GM23338 (cell line): ENCODE results near the gene LTBP4. TPM values are rescaled to one million over a fixed set of nuclear protein-coding genes. Genes with fewer than 3 reads are reported as not detected.

Experiments used
- ATAC-seq: fragments of 200-7000 bp; cut with Tn5 transposase; 3 replicates; pipeline ENCODE4 v1.9.1; 2020
- DNase-seq: peaks from one replicate; pipeline ENCODE4 v3.0.0-alpha.2; 2015; ENCODE audit warnings: low spot score
- H2AFZ ChIP-seq: fragments of 200-600 bp; sonication (generic); 2 replicates; pipeline ENCODE4 v1.8.0; 2016; ENCODE audit warnings: antibody characterized with exemption, mild to moderate bottlenecking, moderate library complexity
- H3F3A ChIP-seq: fragments of 200-600 bp; sonication (generic); replicated peaks from 2 replicates; pipeline ENCODE4 v1.8.0; 2017; ENCODE audit warnings: antibody characterized with exemption, mixed run types, low read depth
- H3K27ac ChIP-seq: fragments of 200-600 bp; sonication (generic); 2 replicates; pipeline ENCODE4 v1.6.1; 2016; ENCODE audit warnings: low read depth
- H3K27me3 ChIP-seq: fragments of 200-600 bp; sonication (generic); 2 replicates; pipeline ENCODE4 v1.8.0; 2016; ENCODE audit warnings: mild to moderate bottlenecking, mixed run types, moderate library complexity; ENCODE audit not compliant: insufficient read depth
- H3K36me3 ChIP-seq: fragments of 200-600 bp; sonication (generic); 2 replicates; pipeline ENCODE4 v1.8.0; 2016; ENCODE audit warnings: mild to moderate bottlenecking; ENCODE audit not compliant: insufficient read depth
- H3K4me1 ChIP-seq: fragments of 200-600 bp; sonication (generic); 2 replicates; pipeline ENCODE4 v1.8.0; 2016; ENCODE audit warnings: mild to moderate bottlenecking, moderate library complexity; ENCODE audit not compliant: insufficient read depth
- H3K4me2 ChIP-seq: fragments of 200-600 bp; sonication (generic); 2 replicates; pipeline ENCODE4 v1.7.1; 2017; ENCODE audit warnings: mixed run types
- H3K4me3 ChIP-seq: fragments of 200-600 bp; sonication (generic); 2 replicates; pipeline ENCODE4 v1.6.1; 2016; ENCODE audit warnings: mixed run types
- H3K79me2 ChIP-seq: fragments of 200-600 bp; sonication (generic); replicated peaks from 2 replicates; pipeline ENCODE4 v1.8.0; 2017; ENCODE audit warnings: mild to moderate bottlenecking; ENCODE audit not compliant: insufficient read depth
- H3K9me2 ChIP-seq: fragments of 200-600 bp; sonication (generic); 2 replicates; pipeline ENCODE4 v1.8.0; 2017; ENCODE audit not compliant: insufficient read depth
- H4K20me1 ChIP-seq: fragments of 200-600 bp; sonication (generic); replicated peaks from 2 replicates; pipeline ENCODE4 v1.8.0; 2017; ENCODE audit warnings: mild to moderate bottlenecking; ENCODE audit not compliant: insufficient read depth
- H3K27ac Mint-ChIP-seq: 2 replicates; pipeline ENCODE4 v1.8.0; 2020; ENCODE audit warnings: inconsistent platforms, mild to moderate bottlenecking, moderate library complexity, mixed read lengths
- H3K27me3 Mint-ChIP-seq: 3 replicates; pipeline ENCODE4 v1.8.0; 2022; ENCODE audit warnings: low read depth, mild to moderate bottlenecking, moderate library complexity, mixed read lengths, inconsistent platforms; ENCODE audit not compliant: insufficient read depth, poor library complexity
- H3K36me3 Mint-ChIP-seq: 3 replicates; pipeline ENCODE4 v1.8.0; 2021; ENCODE audit warnings: low read depth, mild to moderate bottlenecking, inconsistent platforms, moderate library complexity, mixed read lengths
- H3K4me1 Mint-ChIP-seq: 3 replicates; pipeline ENCODE4 v1.8.0; 2020; ENCODE audit warnings: mild to moderate bottlenecking, inconsistent platforms, mixed read lengths
- H3K4me3 Mint-ChIP-seq: 3 replicates; pipeline ENCODE4 v1.8.0; 2021; ENCODE audit warnings: moderate library complexity, mild to moderate bottlenecking, inconsistent platforms, mixed read lengths
- H3K9me3 Mint-ChIP-seq: 3 replicates; pipeline ENCODE4 v1.8.0; 2020; ENCODE audit warnings: moderate library complexity, mild to moderate bottlenecking, inconsistent platforms, mixed read lengths
- EZH2phosphoT487 ChIP-seq: fragments of 200-600 bp; sonication (generic); IDR thresholded peaks from one replicate; pipeline ENCODE4 v1.8.1; 2018; ENCODE audit warnings: antibody characterized with exemption; ENCODE audit not compliant: unreplicated experiment
- JUNB ChIP-seq: IDR thresholded peaks from one replicate; pipeline ENCODE4 v1.6.1; 2016; ENCODE audit warnings: antibody characterized with exemption; ENCODE audit not compliant: unreplicated experiment
- POLR2AphosphoS5 ChIP-seq: IDR thresholded peaks from 2 replicates; pipeline ENCODE4 v1.6.1; 2016; ENCODE audit warnings: antibody characterized with exemption, low read depth
- ZNF114 ChIP-seq: fragments of 250-450 bp; sonication (Bioruptor Pico); IDR thresholded peaks from 2 replicates; pipeline ENCODE4 v1.5.0; 2020; ENCODE audit warnings: mild to moderate bottlenecking, moderate library complexity
- ZNF331 ChIP-seq: fragments of 250-450 bp; sonication (Bioruptor Pico); IDR thresholded peaks from 2 replicates; pipeline ENCODE4 v1.5.0; 2020; ENCODE audit warnings: low read depth, mild to moderate bottlenecking, moderate library complexity
- polyA plus RNA-seq: library from polyadenylated mRNA; unstranded; fragments of >200 nt; fragmentation: Nextera tagmentation; extraction: Ambion mirVana; gene quantifications from 2 replicates; pipeline ENCODE4 v1.2.1, GENCODE V29; 2016
- total RNA-seq: library from RNA; depleted of rRNA; stranded (reverse); fragments of >200 nt; shearing (Covaris generic); gene quantifications from 2 replicates; pipeline ENCODE4 v1.2.3, GENCODE V29; 2014
- TF ChIP-seq, protein P1 (sequence below): IDR thresholded peaks from one replicate; pipeline ENCODE4 v1.6.1; 2018; ENCODE audit warnings: antibody characterized with exemption; ENCODE audit not compliant: unreplicated experiment
- TF ChIP-seq, protein P2 (sequence below), 2 experiments: fragments of 200-600 bp in 1 of 2; sonication (generic) in 1 of 2; conservative IDR thresholded peaks; 2 replicates each; pipeline versions ENCODE4 v1.5.1 to v1.6.1; 2016 to 2017; ENCODE audit warnings: antibody characterized with exemption in 2 of 2, low read depth in 2 of 2, mild to moderate bottlenecking in 2 of 2, moderate library complexity in 1 of 2

The LTBP4 gene
- total and polyA plus RNA-seq, 2 experiments from 2014 or later = 50.3 to 65.0 TPM

DNA sequence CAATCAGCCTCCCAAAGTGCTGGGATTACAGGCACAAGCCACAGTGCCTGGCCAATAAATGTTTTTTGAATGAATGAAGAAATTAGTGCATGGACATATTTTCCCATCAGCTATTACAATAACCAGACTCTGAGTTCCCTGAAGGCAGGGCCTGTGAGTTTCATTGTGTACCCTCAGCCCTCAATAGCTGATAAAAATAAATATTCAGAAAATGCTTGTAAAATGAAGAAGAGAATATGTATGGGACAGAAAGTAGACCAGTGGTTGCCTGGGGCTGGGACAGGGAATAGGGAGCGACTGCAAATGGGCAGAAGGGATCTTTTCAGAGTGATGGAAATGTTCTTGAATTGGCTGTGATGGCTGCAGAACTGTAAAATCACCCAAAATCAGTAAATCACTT is 60.4 kb downstream of the LTBP4 start:
- Mint-ChIP-seq H3K27me3 (peaks cover 10% of the 10 kb centered on the region), H3K4me1 (peaks cover 4% of the 10 kb centered on the region; the same call in 2 of the 3 replicates), H3K9me3 (no peaks in the 10 kb centered on the region), H3K36me3 (no peaks in the 10 kb centered on the region), H3K27ac (no peak overlapping the region), H3K4me3 (no peak overlapping the region; the same call in 2 of the 3 replicates)
- H3K9me2 ChIP-seq = no peaks in the 10 kb centered on the region
- H3F3A ChIP-seq = no peaks in the 10 kb centered on the region
- no peaks in the 10 kb centered on the region for H4K20me1 ChIP-seq
- no peak overlapping the region for H3K4me3 ChIP-seq
- no peak overlapping the region for H3K27ac ChIP-seq
- H2AFZ ChIP-seq = no peak overlapping the region
- peaks cover 5% of the 10 kb centered on the region; the same call in 1 of the 2 replicates for H3K4me1 ChIP-seq
- H3K79me2 ChIP-seq = no peaks in the 10 kb centered on the region
- TF ChIP-seq ZNF331 (CRISPR knock-in tag) (no peak), JUNB (no peak), ZNF114 (no peak), POLR2AphosphoS5 (no peak)
- TF ChIP-seq, protein P1, sequence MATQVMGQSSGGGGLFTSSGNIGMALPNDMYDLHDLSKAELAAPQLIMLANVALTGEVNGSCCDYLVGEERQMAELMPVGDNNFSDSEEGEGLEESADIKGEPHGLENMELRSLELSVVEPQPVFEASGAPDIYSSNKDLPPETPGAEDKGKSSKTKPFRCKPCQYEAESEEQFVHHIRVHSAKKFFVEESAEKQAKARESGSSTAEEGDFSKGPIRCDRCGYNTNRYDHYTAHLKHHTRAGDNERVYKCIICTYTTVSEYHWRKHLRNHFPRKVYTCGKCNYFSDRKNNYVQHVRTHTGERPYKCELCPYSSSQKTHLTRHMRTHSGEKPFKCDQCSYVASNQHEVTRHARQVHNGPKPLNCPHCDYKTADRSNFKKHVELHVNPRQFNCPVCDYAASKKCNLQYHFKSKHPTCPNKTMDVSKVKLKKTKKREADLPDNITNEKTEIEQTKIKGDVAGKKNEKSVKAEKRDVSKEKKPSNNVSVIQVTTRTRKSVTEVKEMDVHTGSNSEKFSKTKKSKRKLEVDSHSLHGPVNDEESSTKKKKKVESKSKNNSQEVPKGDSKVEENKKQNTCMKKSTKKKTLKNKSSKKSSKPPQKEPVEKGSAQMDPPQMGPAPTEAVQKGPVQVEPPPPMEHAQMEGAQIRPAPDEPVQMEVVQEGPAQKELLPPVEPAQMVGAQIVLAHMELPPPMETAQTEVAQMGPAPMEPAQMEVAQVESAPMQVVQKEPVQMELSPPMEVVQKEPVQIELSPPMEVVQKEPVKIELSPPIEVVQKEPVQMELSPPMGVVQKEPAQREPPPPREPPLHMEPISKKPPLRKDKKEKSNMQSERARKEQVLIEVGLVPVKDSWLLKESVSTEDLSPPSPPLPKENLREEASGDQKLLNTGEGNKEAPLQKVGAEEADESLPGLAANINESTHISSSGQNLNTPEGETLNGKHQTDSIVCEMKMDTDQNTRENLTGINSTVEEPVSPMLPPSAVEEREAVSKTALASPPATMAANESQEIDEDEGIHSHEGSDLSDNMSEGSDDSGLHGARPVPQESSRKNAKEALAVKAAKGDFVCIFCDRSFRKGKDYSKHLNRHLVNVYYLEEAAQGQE = no peak
- no peaks in the 10 kb centered on the region for H3K36me3 ChIP-seq
- H3K4me2 ChIP-seq = no peak overlapping the region
- DNase-seq (no peak), ATAC-seq (no peak)
- H3K27me3 ChIP-seq = no peaks in the 10 kb centered on the region

DNA sequence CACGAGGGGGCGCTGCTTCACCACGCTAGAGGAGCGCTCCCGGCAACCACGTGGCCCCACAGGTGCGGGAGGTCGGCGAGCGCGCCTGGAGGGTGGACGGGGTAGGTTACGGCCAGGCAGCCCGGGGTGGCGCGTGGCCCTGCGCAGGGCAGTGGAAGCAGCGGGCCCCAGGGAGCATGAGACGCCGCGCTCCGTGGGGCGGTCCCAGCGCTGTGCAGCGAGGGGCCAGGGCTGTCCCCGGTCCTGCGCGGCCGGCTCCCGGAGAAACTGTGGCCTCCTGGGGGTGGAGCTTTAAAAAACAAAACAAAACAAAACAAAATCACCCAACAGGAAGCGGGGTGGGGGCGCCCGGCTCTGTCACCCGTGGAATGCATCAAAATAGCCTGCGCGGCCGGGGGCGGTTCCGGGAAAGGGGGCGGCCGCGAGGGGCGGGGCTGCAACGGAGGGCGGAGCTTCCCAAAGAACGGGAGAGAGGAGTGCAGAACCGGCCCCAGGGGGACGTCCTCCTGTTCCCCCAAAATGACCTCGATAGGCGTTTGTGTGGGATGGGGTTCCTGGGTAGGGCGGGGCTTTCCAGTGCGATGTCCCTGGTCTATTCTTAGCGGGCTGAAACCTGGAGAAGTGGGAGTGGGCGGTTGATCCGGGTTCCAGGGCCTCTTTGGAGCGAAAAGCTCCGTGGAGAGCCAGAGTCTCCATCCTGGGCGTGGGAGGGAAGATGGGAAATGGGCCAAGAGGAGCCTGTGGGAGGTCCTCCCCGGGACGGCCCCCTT is 61.9 kb downstream of the LTBP4 start:
- no peaks in the 10 kb centered on the region for H3K9me3 Mint-ChIP-seq
- Histone ChIP-seq H3K4me3 (peak overlapping the region; percentile 79), H3K4me2 (peak overlapping the region; percentile 91), H4K20me1 (no peaks in the 10 kb centered on the region), H3K4me1 (peaks cover 5% of the 10 kb centered on the region; the same call in 1 of the 2 replicates), H2AFZ (peak overlapping the region; percentile 98), H3K27ac (0 out of 2 replicates have a peak overlapping the region, but pooled peaks have one; percentile 63), H3K79me2 (no peaks in the 10 kb centered on the region), H3F3A (no peaks in the 10 kb centered on the region), H3K36me3 (no peaks in the 10 kb centered on the region), H3K9me2 (no peaks in the 10 kb centered on the region), H3K27me3 (no peaks in the 10 kb centered on the region)
- H3K36me3 Mint-ChIP-seq = no peaks in the 10 kb centered on the region
- ATAC-seq (peak; percentile 91), DNase-seq (peak; percentile 94)
- peak; percentile 53 for TF ChIP-seq POLR2AphosphoS5
- TF ChIP-seq ZNF114 = no peak
- TF ChIP-seq EZH2phosphoT487 = no peak
- TF ChIP-seq, protein P2, sequence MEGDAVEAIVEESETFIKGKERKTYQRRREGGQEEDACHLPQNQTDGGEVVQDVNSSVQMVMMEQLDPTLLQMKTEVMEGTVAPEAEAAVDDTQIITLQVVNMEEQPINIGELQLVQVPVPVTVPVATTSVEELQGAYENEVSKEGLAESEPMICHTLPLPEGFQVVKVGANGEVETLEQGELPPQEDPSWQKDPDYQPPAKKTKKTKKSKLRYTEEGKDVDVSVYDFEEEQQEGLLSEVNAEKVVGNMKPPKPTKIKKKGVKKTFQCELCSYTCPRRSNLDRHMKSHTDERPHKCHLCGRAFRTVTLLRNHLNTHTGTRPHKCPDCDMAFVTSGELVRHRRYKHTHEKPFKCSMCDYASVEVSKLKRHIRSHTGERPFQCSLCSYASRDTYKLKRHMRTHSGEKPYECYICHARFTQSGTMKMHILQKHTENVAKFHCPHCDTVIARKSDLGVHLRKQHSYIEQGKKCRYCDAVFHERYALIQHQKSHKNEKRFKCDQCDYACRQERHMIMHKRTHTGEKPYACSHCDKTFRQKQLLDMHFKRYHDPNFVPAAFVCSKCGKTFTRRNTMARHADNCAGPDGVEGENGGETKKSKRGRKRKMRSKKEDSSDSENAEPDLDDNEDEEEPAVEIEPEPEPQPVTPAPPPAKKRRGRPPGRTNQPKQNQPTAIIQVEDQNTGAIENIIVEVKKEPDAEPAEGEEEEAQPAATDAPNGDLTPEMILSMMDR (conservative IDR thresholded peaks at IDR 0.05; ENCODE audit: low read depth in 2 of 2) = peak in 1 of 2 experiments; percentile 94; a peak in 3 of 4 replicates
- TF ChIP-seq, protein P1 = no peak
- H3K27me3 Mint-ChIP-seq = peaks cover 10% of the 10 kb centered on the region
- H3K4me1 Mint-ChIP-seq = peaks cover 4% of the 10 kb centered on the region; the same call in 2 of the 3 replicates
- peak overlapping the region; percentile 84 for H3K4me3 Mint-ChIP-seq
- H3K27ac Mint-ChIP-seq = peak overlapping the region; percentile 77
